ENCODE results near the gene SHISA4.

DNA sequence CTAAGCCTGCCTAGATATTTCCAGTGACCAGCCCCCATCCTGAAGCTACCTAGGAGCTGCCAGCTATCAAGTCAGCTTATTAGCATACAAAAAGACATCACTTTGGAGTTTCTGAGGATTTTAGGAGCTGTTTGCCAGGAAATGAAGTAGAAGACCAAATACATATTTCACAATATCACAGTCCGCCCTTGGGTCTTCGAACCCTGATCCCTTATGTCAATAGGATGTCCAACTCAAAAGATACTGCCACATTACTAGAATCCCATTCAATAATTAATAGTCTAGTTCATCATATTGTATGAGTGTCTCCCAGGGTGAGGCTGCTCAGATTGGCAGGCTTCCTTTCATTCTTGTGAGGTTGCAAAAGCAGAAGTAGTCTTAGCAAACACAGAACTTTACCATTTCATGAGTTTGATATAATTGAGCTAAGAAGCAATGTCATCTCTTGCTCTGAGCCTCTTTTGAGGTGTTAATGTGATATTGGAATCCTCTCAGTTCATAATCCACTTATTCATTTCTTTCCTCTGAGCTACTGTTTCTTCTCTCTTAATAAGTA, 46.1 kb upstream of the SHISA4 start:
- TF ChIP-seq POLR2A (IDR thresholded peaks at IDR 0.05; ENCODE audit: low read depth, low read length) (no peak), TAF1 (IDR thresholded peaks at IDR 0.05; ENCODE audit: borderline replicate concordance, low read depth, low read length) (no peak), POLR2AphosphoS5 (IDR thresholded peaks at IDR 0.05; ENCODE audit: low read depth, low read length) (no peak)

All from GM12892 (cell line).